Endothelial cell of umbilical vein (primary cell): ENCODE measurements around the gene CCN5.

ENCODE experiments used
- POLR2A ChIP-seq: IDR thresholded peaks from 2 replicates; pipeline ENCODE4 v1.6.1; 2012; ENCODE audit warnings: low read depth, mild to moderate bottlenecking, control low read depth, low read length
- TF ChIP-seq, protein P1 (sequence below), 2 donors: IDR thresholded peaks; 1 replicate in 1 of 2; 2 replicates in 1 of 2; pipeline ENCODE4 v1.5.1; 2011; ENCODE audit warnings: low read length in 2 of 2, mild to moderate bottlenecking in 2 of 2, moderate library complexity in 2 of 2, control low read depth in 1 of 2, inconsistent platforms in 1 of 2, low read depth in 1 of 2; ENCODE audit not compliant: insufficient read depth in 1 of 2; ENCODE audit errors: extremely low read depth in 1 of 2
- TF ChIP-seq, protein P2 (sequence below): IDR thresholded peaks from 2 replicates; pipeline ENCODE4 v1.6.1; 2011; ENCODE audit not compliant: insufficient read depth, insufficient read length

DNA sequence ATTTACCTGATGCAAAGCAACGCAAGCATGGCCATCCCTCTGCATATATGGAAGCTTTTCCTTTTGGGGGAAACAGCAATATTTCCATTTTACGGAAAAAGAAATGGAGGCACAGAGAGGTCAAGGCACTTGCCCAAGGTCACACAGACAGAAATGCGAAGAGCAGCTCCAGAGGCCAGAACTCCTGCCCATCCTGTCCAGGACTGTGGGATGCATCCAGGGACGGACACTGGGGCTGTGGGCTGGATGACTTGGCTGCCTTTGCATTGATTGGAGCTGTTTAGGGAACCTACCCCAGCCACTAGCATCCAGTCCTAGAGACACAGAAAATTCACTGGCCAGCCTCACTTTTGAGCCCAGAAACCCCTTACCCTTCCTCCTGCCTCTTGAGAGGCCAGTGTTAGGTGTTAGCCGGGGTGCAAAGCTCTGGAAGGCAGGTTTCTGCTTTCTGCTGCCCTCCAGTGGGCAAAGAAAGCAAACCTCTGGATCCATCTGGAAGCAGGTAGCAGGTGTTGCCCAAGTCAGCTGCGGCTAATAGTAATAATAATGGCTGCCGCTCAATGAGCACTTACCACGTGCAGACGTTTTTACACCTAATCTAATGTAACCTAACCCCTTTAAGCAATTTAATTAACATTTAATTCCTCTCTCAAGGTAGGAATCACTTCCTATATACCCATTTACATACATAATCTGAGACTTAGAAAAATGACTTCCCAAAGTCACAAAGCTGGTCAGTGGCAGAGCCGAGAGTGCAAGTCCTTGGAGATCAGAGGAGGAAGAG lies 31.7 kb upstream of the CCN5 start:
- TF ChIP-seq, protein P1, sequence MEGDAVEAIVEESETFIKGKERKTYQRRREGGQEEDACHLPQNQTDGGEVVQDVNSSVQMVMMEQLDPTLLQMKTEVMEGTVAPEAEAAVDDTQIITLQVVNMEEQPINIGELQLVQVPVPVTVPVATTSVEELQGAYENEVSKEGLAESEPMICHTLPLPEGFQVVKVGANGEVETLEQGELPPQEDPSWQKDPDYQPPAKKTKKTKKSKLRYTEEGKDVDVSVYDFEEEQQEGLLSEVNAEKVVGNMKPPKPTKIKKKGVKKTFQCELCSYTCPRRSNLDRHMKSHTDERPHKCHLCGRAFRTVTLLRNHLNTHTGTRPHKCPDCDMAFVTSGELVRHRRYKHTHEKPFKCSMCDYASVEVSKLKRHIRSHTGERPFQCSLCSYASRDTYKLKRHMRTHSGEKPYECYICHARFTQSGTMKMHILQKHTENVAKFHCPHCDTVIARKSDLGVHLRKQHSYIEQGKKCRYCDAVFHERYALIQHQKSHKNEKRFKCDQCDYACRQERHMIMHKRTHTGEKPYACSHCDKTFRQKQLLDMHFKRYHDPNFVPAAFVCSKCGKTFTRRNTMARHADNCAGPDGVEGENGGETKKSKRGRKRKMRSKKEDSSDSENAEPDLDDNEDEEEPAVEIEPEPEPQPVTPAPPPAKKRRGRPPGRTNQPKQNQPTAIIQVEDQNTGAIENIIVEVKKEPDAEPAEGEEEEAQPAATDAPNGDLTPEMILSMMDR (IDR thresholded peaks at IDR 0.05; ENCODE audit: extremely low read depth in 1 of 2, insufficient read depth in 1 of 2, low read depth in 1 of 2, low read length in 2 of 2), result peak; percentile 67 to 75
- TF ChIP-seq, protein P2, sequence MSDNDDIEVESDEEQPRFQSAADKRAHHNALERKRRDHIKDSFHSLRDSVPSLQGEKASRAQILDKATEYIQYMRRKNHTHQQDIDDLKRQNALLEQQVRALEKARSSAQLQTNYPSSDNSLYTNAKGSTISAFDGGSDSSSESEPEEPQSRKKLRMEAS, result no peak
- no peak for TF ChIP-seq POLR2A
